Transverse colon (tissue), 4 donors: Measurements from ENCODE around the gene GNG12. TPM values are rescaled to one million over a fixed set of nuclear protein-coding genes. Genes with fewer than 3 reads are reported as not detected.
A peak's percentile ranks its signal among the peaks of the same experiment; 100 is the strongest.

Source experiments
- DNase-seq: peaks from one replicate; pipeline ENCODE4 v3.0.0-alpha.2; 2019
- H3K27ac ChIP-seq, 4 donors: fragments of 200-600 bp; sonication (generic); 2 replicates each; pipeline ENCODE4 v1.5.1; 2016 to 2018; ENCODE audit warnings: inconsistent platforms in 4 of 4
- H3K27me3 ChIP-seq: fragments of 200-600 bp; sonication (generic); 2 replicates; pipeline ENCODE4 v1.5.1; 2017; ENCODE audit warnings: inconsistent platforms
- H3K36me3 ChIP-seq, 4 donors: fragments of 200-600 bp; sonication (generic); 2 replicates each; pipeline ENCODE4 v1.5.1; 2017 to 2019; ENCODE audit warnings: inconsistent platforms in 4 of 4
- H3K4me1 ChIP-seq, 4 donors: fragments of 200-600 bp; sonication (generic); 2 replicates each; pipeline ENCODE4 v1.5.1; 2017 to 2020; ENCODE audit warnings: inconsistent platforms in 4 of 4
- H3K4me3 ChIP-seq, 4 donors: fragments of 200-600 bp; sonication (generic); 1 replicate in 1 of 4; 2 replicates in 3 of 4; pipeline versions ENCODE4 v1.5.1 to v1.6.1; 2017 to 2019; ENCODE audit warnings: inconsistent platforms in 4 of 4
- H3K9me3 ChIP-seq, 2 donors: fragments of 200-600 bp; sonication (generic); 2 replicates each; pipeline ENCODE4 v1.5.1; 2017 to 2019; ENCODE audit warnings: inconsistent platforms in 2 of 2
- EP300 ChIP-seq: sonication (generic); formaldehyde crosslinking; IDR thresholded peaks from one replicate; pipeline ENCODE4 v1.6.1; 2017; ENCODE audit warnings: antibody characterized with exemption, low read depth
- POLR2A ChIP-seq: fragments of 450-650 bp; IDR thresholded peaks from one replicate; pipeline ENCODE4 v1.6.1; 2016; ENCODE audit warnings: antibody characterized with exemption, mild to moderate bottlenecking, moderate library complexity
- POLR2AphosphoS5 ChIP-seq, 3 donors: sonication (generic); formaldehyde crosslinking; IDR thresholded peaks; one replicate each; pipeline ENCODE4 v1.6.1; 2016; ENCODE audit warnings: antibody characterized with exemption in 3 of 3
- WGBS, 2 donors: methylation state at CpG; one replicate each; pipeline ENCODE4 v1.1.5; 2018; ENCODE audit warnings: low coverage in 1 of 2; 5-methylcytosine and 5-hydroxymethylcytosine counted together
- in situ Hi-C, 4 donors: fragments of 200-750 bp; cut with MboI; loops; one replicate each; pipeline versions ENCODE4 v1.15.0 to v1.15.1; 2017; ENCODE audit warnings: low sequenced_read_pairs in 3 of 4, low pct_ligation_motif_present in 1 of 4, low pct_unique_long_range_greater_than_20kb in 1 of 4
- intact Hi-C: fragments of 100-400 bp; cut with DNase I; formaldehyde crosslinking; loops from one replicate; pipeline ENCODE4 v1.15.1; 2023; ENCODE audit warnings: low total_unique reads
- total RNA-seq, 4 donors: library from RNA; depleted of rRNA; stranded (reverse); fragments of >200 nt; gene quantifications; one replicate each; pipeline ENCODE4 v1.1.0, GENCODE V29; 2016
- TF ChIP-seq, protein P1 (sequence below), 5 experiments: fragments of 200-600 bp in 3 of 5; fragments of 450-650 bp in 2 of 5; sonication (generic) in 3 of 5; IDR thresholded peaks; 1 replicate in 2 of 5; 2 replicates in 3 of 5; pipeline ENCODE4 v1.5.1; 2016 to 2017; ENCODE audit warnings: antibody characterized with exemption in 5 of 5, inconsistent platforms in 3 of 5, mild to moderate bottlenecking in 2 of 5, moderate library complexity in 1 of 5

Gene GNG12
- total RNA-seq, 4 donors from 2014 or later: 19.1 to 180 (median 112) TPM

DNA sequence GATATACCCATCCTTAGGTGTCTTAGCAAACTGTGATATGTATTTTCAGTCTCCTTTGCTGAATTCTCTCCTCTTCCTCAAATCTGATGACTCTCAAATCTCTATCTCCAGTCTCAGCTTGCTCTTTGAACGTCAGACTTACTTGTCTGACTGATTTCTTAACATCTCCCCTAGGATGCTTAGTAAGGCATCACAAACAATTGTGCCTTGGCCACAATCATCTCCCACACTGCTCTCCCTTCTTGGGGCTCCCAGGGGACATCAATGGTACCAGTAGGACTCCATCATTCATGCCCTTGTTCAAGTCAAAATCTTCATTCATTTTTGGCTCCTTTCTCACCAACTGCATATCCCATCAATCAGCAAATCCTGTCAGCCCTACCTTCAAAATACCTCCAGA, 42.0 kb downstream of the GNG12 start:
- Histone ChIP-seq H3K36me3 (no peaks in the 10 kb centered on the region), H3K27me3 (no peaks in the 10 kb centered on the region), H3K4me3 (no peak overlapping the region), H3K27ac (peak overlapping the region in 3 of 4 donors; percentile 15 to 59 (median 28)), H3K4me1 (peaks cover 0 to 37% (median 4%) of the 10 kb centered on the region in 4 donors), H3K9me3 (no peaks in the 10 kb centered on the region)
- WGBS, 2 donors: 52 to 71% methylated on average over 1 of the region's 1 CpG
- in situ Hi-C loops: no loop called here
- intact Hi-C loops: no loop called here
- TF ChIP-seq POLR2A: no peak
- no peak for TF ChIP-seq POLR2AphosphoS5 (IDR thresholded peaks at IDR 0.05)
- TF ChIP-seq, protein P1, sequence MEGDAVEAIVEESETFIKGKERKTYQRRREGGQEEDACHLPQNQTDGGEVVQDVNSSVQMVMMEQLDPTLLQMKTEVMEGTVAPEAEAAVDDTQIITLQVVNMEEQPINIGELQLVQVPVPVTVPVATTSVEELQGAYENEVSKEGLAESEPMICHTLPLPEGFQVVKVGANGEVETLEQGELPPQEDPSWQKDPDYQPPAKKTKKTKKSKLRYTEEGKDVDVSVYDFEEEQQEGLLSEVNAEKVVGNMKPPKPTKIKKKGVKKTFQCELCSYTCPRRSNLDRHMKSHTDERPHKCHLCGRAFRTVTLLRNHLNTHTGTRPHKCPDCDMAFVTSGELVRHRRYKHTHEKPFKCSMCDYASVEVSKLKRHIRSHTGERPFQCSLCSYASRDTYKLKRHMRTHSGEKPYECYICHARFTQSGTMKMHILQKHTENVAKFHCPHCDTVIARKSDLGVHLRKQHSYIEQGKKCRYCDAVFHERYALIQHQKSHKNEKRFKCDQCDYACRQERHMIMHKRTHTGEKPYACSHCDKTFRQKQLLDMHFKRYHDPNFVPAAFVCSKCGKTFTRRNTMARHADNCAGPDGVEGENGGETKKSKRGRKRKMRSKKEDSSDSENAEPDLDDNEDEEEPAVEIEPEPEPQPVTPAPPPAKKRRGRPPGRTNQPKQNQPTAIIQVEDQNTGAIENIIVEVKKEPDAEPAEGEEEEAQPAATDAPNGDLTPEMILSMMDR (IDR thresholded peaks at IDR 0.05): no peak
- no peak for TF ChIP-seq EP300
- DNase-seq: no peak

DNA sequence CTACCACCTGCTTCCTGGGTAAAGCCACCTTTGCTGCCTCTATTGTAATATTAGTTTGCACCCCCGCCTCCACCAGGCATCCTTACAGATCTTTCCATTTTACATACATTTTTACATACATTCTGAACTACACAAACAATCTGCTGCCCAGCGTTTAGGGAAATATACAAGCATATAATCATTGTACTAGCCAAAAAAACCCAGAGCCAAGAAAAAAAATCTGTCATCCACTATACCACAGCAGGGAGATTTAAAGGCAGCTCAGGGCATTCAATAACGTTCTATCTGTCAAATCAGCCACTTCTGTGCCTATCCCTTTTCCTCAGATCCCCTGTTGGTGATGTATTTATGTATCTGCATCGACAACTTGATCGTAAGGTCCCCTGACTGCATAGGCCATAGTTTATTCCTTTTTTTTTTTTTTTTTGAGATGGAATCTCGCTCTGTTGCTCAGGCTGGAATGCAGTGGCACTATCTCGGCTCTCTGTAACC, 43.0 kb downstream of the GNG12 start:
- no peak for DNase-seq
- Histone ChIP-seq H3K27ac (no peak overlapping the region), H3K4me3 (no peak overlapping the region), H3K4me1 (peaks cover 0 to 37% (median 4%) of the 10 kb centered on the region in 4 donors), H3K36me3 (no peaks in the 10 kb centered on the region), H3K27me3 (no peaks in the 10 kb centered on the region), H3K9me3 (no peaks in the 10 kb centered on the region)
- intact Hi-C loops (no loop called here), in situ Hi-C loops (no loop called here)
- TF ChIP-seq POLR2A (no peak), EP300 (no peak), POLR2AphosphoS5 (IDR thresholded peaks at IDR 0.05) (no peak)
- TF ChIP-seq, protein P1 (IDR thresholded peaks at IDR 0.05): no peak
- whole genome bisulfite sequencing, 2 donors: 78 to 82% methylated on average over 5 to 7 of the region's 7 CpGs

DNA sequence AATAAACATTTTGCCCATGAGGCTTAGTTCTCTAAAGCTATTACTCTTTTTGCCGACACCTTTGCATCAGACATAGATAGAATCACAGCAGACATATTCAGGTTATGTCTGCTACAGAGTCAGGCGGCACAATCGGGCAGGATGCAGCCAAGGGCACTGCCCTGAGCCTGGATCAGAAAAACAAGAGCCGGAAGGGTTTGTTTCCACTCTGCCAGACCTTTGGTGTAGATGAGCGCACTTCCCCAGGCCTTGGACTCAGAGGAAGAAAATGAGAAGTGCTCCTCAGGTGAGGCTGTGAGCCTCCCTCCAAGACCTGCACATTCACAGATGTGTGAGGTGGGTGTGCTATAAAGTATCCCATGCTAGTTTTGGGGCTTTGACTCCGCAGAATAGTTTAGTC, 43.7 kb downstream of the GNG12 start:
- no peak for DNase-seq
- peaks cover 0 to 37% (median 4%) of the 10 kb centered on the region in 4 donors for H3K4me1 ChIP-seq
- 92% methylated on average over 6 of the region's 6 CpGs; no CpG with 5 or more reads in 1 of the 2 donors for WGBS, 2 donors
- TF ChIP-seq POLR2AphosphoS5 (IDR thresholded peaks at IDR 0.05): no peak
- TF ChIP-seq, protein P1 (IDR thresholded peaks at IDR 0.05): no peak
- no peak for TF ChIP-seq EP300
- TF ChIP-seq POLR2A: no peak
- H3K9me3 ChIP-seq: no peaks in the 10 kb centered on the region
- intact Hi-C loops: no loop called here
- H3K4me3 ChIP-seq: no peak overlapping the region
- H3K27ac ChIP-seq: no peak overlapping the region
- H3K27me3 ChIP-seq: no peaks in the 10 kb centered on the region
- no peaks in the 10 kb centered on the region for H3K36me3 ChIP-seq
- in situ Hi-C loops: no loop called here

DNA sequence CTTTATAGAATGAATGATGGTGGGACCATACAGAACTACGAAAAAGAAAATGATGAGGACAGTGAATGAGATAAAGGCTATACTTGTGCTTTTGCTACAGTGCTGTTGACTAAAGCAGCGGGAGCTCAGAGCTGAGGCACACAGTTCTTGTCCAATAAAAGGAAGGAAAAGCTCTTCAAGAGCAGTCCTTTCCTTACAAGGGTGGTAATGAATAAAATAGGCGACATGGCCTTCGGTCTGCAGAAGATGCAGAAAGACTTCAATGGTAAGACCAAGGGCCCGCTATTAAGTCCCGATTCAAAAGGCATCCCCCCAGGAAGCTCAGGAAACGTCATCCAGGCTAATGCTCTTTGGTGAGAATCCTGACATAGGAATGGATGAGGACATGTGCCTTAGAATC, 44.4 kb downstream of the GNG12 start:
- intact Hi-C loops: no loop called here
- Histone ChIP-seq H3K27me3 (no peaks in the 10 kb centered on the region), H3K4me3 (no peak overlapping the region), H3K4me1 (peaks cover 0 to 33% (median 4%) of the 10 kb centered on the region in 4 donors), H3K27ac (peak overlapping the region in 1 of 4 donors; percentile 6), H3K9me3 (no peaks in the 10 kb centered on the region), H3K36me3 (no peaks in the 10 kb centered on the region)
- DNase-seq: no peak
- in situ Hi-C loops: no loop called here
- WGBS, 2 donors: 83 to 87% methylated on average over 6 to 7 of the region's 7 CpGs
- TF ChIP-seq, protein P1 (IDR thresholded peaks at IDR 0.05): no peak
- TF ChIP-seq EP300: no peak
- TF ChIP-seq POLR2AphosphoS5 (IDR thresholded peaks at IDR 0.05): no peak
- no peak for TF ChIP-seq POLR2A
